SK-N-SH treated with all-trans-retinoic acid at 6 μM for 48 hours (cell line): ENCODE measurements around the gene C12orf75.

ENCODE experiments used
- ATAC-seq: fragments of 200-7000 bp; cut with Tn5 transposase; 3 replicates; pipeline ENCODE4 v1.9.1; 2020; ENCODE audit warnings: mild to moderate bottlenecking, moderate library complexity
- ARNTL ChIP-seq: fragments of 450-650 bp; formaldehyde crosslinking; IDR thresholded peaks from 2 replicates; pipeline ENCODE4 v1.5.0; 2020; ENCODE audit warnings: low read depth, mild to moderate bottlenecking, moderate library complexity, borderline replicate concordance
- BACH2 ChIP-seq: fragments of 250-450 bp; sonication (Bioruptor Pico); IDR thresholded peaks from 2 replicates; pipeline ENCODE4 v1.9.0; 2021; ENCODE audit warnings: mild to moderate bottlenecking, borderline replicate concordance
- CREB5 ChIP-seq: fragments of 250-450 bp; sonication (Bioruptor Pico); IDR thresholded peaks from 2 replicates; pipeline ENCODE4 v1.5.1; 2020; ENCODE audit warnings: low read depth, mild to moderate bottlenecking, moderate library complexity
- CSRNP3 ChIP-seq: fragments of 250-450 bp; sonication (Bioruptor Pico); IDR thresholded peaks from 2 replicates; pipeline ENCODE4 v1.5.1; 2021; ENCODE audit warnings: mild to moderate bottlenecking, moderate library complexity
- ESRRG ChIP-seq: fragments of 250-450 bp; sonication (Bioruptor Pico); IDR thresholded peaks from 2 replicates; pipeline ENCODE4 v1.6.1; 2021; ENCODE audit warnings: mild to moderate bottlenecking
- GLIS3 ChIP-seq: fragments of 250-450 bp; sonication (Bioruptor Pico); IDR thresholded peaks from 2 replicates; pipeline ENCODE4 v1.5.0; 2020; ENCODE audit warnings: mild to moderate bottlenecking, moderate library complexity
- ISL1 ChIP-seq: fragments of 250-450 bp; sonication (Bioruptor Pico); IDR thresholded peaks from 2 replicates; pipeline ENCODE4 v2.1.2; 2022; ENCODE audit warnings: mild to moderate bottlenecking, moderate library complexity
- OSR1 ChIP-seq: fragments of 250-450 bp; sonication (Bioruptor Pico); IDR thresholded peaks from 2 replicates; pipeline ENCODE4 v1.8.0; 2022; ENCODE audit warnings: moderate library complexity, mild to moderate bottlenecking, inconsistent platforms
- PATZ1 ChIP-seq: fragments of 250-450 bp; sonication (Bioruptor Pico); IDR thresholded peaks from 2 replicates; pipeline ENCODE4 v1.8.0; 2020; ENCODE audit warnings: mild to moderate bottlenecking, moderate library complexity, borderline replicate concordance
- POU6F1 ChIP-seq: fragments of 250-450 bp; sonication (Bioruptor Pico); IDR thresholded peaks from 2 replicates; pipeline ENCODE4 v1.8.0; 2021; ENCODE audit warnings: low read depth, mild to moderate bottlenecking, moderate library complexity, borderline replicate concordance
- RARB ChIP-seq: fragments of 250-450 bp; sonication (Bioruptor Pico); IDR thresholded peaks from 2 replicates; pipeline ENCODE4 v1.8.0; 2021; ENCODE audit warnings: mild to moderate bottlenecking, moderate library complexity
- SNAI2 ChIP-seq: fragments of 250-450 bp; sonication (Bioruptor Pico); IDR thresholded peaks from 2 replicates; pipeline ENCODE4 v1.5.0; 2020; ENCODE audit warnings: mild to moderate bottlenecking, moderate library complexity
- TOX ChIP-seq: fragments of 250-450 bp; sonication (Bioruptor Pico); IDR thresholded peaks from 2 replicates; pipeline ENCODE4 v1.8.0; 2021; ENCODE audit warnings: mild to moderate bottlenecking, moderate library complexity, borderline replicate concordance
- TSHZ2 ChIP-seq: fragments of 250-450 bp; sonication (Bioruptor Pico); IDR thresholded peaks from 2 replicates; pipeline ENCODE4 v1.5.0; 2020; ENCODE audit warnings: mild to moderate bottlenecking, moderate library complexity
- ZC3H10 ChIP-seq: fragments of 250-450 bp; sonication (Bioruptor Pico); IDR thresholded peaks from 2 replicates; pipeline ENCODE4 v1.5.1; 2021; ENCODE audit warnings: mild to moderate bottlenecking, moderate library complexity
- ZFP3 ChIP-seq: fragments of 250-450 bp; sonication (Bioruptor Pico); IDR thresholded peaks from 2 replicates; pipeline ENCODE4 v1.5.0; 2020; ENCODE audit warnings: mild to moderate bottlenecking, moderate library complexity
- ZFP30 ChIP-seq: fragments of 450-650 bp; formaldehyde crosslinking; IDR thresholded peaks from 2 replicates; pipeline ENCODE4 v1.5.0; 2022; ENCODE audit warnings: mild to moderate bottlenecking, moderate library complexity
- ZNF565 ChIP-seq: fragments of 450-650 bp; formaldehyde crosslinking; conservative IDR thresholded peaks from 2 replicates; pipeline ENCODE4 v1.5.0; 2020; ENCODE audit warnings: low read depth, mild to moderate bottlenecking, moderate library complexity
- ZNF70 ChIP-seq: fragments of 450-650 bp; formaldehyde crosslinking; IDR thresholded peaks from 2 replicates; pipeline ENCODE4 v1.5.0; 2020; ENCODE audit warnings: mild to moderate bottlenecking, moderate library complexity
- ZNF8 ChIP-seq: fragments of 450-650 bp; formaldehyde crosslinking; IDR thresholded peaks from 2 replicates; pipeline ENCODE4 v1.5.0; 2020; ENCODE audit warnings: mild to moderate bottlenecking, moderate library complexity

C12orf75 gene

GRCh38 chr12:105400227-105400626 lies 69.7 kb downstream of the C12orf75 start:
- TF ChIP-seq SNAI2 (CRISPR knock-in tag) (no peak), TSHZ2 (CRISPR knock-in tag) (no peak), ISL1 (no peak), CSRNP3 (CRISPR knock-in tag) (no peak), OSR1 (CRISPR knock-in tag) (no peak), ESRRG (CRISPR knock-in tag) (no peak), ZC3H10 (CRISPR knock-in tag) (no peak), GLIS3 (no peak), ZNF565 (CRISPR knock-in tag) (no peak), CREB5 (no peak), PATZ1 (CRISPR knock-in tag) (no peak), POU6F1 (CRISPR knock-in tag) (no peak), TOX (no peak), ZNF8 (CRISPR knock-in tag) (no peak), ZFP3 (CRISPR knock-in tag) (no peak), ZFP30 (CRISPR knock-in tag) (no peak), ARNTL (CRISPR knock-in tag) (no peak), ZNF70 (CRISPR knock-in tag) (no peak), RARB (CRISPR knock-in tag) (no peak), BACH2 (CRISPR knock-in tag) (no peak)
- no peak for ATAC-seq

- TF ChIP-seq TSHZ2 (CRISPR knock-in tag) (no peak), TOX (no peak)
- no peak for ATAC-seq
Observed at GRCh38 chr12:105401198-105401597, 70.7 kb downstream of the C12orf75 start.
